Motor neuron (in vitro differentiated cells): ENCODE measurements around the gene CHD5. TPM values are rescaled to one million over a fixed set of nuclear protein-coding genes. Genes with fewer than 3 reads are reported as not detected.

Experiments used
- ATAC-seq, 8 experiments: fragments of 200-7000 bp; cut with Tn5 transposase; replicated peaks in 6 of 8; 2 replicates each; pipeline ENCODE4 v1.8.0; 2021; ENCODE audit warnings: mild to moderate bottlenecking in 8 of 8, moderate library complexity in 8 of 8
- H3K27ac ChIP-seq, 2 donors: fragments of 250-450 bp; sonication (Bioruptor Pico); 2 replicates each; pipeline ENCODE4 v1.9.0; 2021; ENCODE audit warnings: antibody characterized with exemption in 2 of 2, mild to moderate bottlenecking in 2 of 2, moderate library complexity in 1 of 2
- H3K4me1 ChIP-seq, 2 donors: fragments of 250-450 bp; sonication (Bioruptor Pico); replicated peaks in 1 of 2; 2 replicates each; pipeline ENCODE4 v1.6.1; 2021; ENCODE audit warnings: antibody characterized with exemption in 2 of 2, mild to moderate bottlenecking in 2 of 2, moderate library complexity in 1 of 2
- H3K4me3 ChIP-seq, 5 donors: fragments of 250-450 bp; sonication (Bioruptor Pico); 2 replicates each; pipeline ENCODE4 v1.9.0; 2021; ENCODE audit warnings: antibody characterized with exemption in 5 of 5, mild to moderate bottlenecking in 5 of 5, moderate library complexity in 4 of 5
- WGBS, 10 experiments: fragments of 450-650 bp; shearing (Covaris generic); methylation state at CpG; one replicate each; pipeline ENCODE4 v1.0.0; 2022; 5-methylcytosine and 5-hydroxymethylcytosine counted together
- in situ Hi-C, 9 experiments: fragments of 400-800 bp; cut with MboI; loops; one replicate each; pipeline ENCODE4 v1.15.0; 2021; ENCODE audit warnings: low sequenced_read_pairs in 9 of 9, low pct_unique_long_range_greater_than_20kb in 2 of 9; ENCODE audit not compliant: unreplicated experiment in 9 of 9
- total RNA-seq, 8 experiments: library from RNA; unstranded; fragments of 300-600 nt; gene quantifications; 2 replicates each; pipeline versions ENCODE4 v1.2.3 to v1.2.4, GENCODE V29; 2022

Gene CHD5
- total RNA-seq, 8 experiments from 2014 or later = 0.15 to 18.4 (median 0.63) TPM

DNA sequence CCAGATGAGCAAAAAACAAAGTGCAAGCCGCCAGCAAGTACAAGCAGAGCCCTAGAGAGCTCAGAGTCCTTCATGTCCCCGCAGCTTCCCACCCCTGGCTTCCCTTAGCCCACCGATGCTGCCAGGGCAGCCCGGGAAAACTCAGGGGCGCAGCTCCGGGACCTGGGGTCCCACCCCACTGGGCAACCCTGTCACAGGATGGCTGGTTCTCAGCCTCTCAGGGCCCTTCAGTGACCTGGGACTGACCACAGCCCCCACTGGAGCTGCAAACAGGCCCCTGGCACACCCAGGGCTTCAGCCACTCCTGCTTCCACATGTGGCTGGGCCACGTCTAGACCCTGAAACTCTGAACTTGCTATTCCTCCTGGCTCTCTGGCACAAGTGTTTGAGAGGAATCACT lies 49.5 kb downstream of the CHD5 start:
- ATAC-seq = no peak
- in situ Hi-C loops = no loop called here
- H3K27ac ChIP-seq = no peak overlapping the region
- no peak overlapping the region for H3K4me3 ChIP-seq
- 0 to 80% (median 48%) methylated on average over 1 of the region's 7 CpGs; no CpG with 5 or more reads in 6 of the 10 experiments for WGBS, 10 experiments
- H3K4me1 ChIP-seq = peaks cover 5 to 9% of the 10 kb centered on the region in 2 donors

DNA sequence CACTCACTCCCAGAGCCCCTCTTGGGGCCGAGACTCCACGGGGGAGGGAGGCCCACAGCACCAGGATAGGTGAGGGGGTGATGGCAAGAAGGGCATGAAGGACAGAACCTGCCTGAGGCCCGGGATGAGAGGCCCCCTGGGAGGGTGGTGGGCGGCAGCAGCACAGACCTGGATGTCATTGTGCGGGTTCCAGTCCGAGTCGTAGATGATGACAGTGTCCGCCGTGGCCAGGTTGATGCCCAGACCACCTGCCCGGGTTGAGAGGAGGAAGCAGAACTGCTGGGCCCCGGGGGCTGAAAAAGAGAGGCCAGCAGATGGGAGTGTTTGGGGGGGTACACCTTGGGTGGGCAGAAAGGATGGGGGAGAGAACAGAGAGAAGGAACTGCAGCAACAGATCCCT lies 50.1 kb downstream of the CHD5 start:
- no peak overlapping the region for H3K4me3 ChIP-seq
- peaks cover 5 to 9% of the 10 kb centered on the region in 2 donors for H3K4me1 ChIP-seq
- in situ Hi-C loops = no loop called here
- no peak overlapping the region for H3K27ac ChIP-seq
- WGBS, 10 experiments = 73 to 80% methylated on average over 1 to 7 of the region's 11 CpGs; no CpG with 5 or more reads in 8 of the 10 experiments
- no peak for ATAC-seq

DNA sequence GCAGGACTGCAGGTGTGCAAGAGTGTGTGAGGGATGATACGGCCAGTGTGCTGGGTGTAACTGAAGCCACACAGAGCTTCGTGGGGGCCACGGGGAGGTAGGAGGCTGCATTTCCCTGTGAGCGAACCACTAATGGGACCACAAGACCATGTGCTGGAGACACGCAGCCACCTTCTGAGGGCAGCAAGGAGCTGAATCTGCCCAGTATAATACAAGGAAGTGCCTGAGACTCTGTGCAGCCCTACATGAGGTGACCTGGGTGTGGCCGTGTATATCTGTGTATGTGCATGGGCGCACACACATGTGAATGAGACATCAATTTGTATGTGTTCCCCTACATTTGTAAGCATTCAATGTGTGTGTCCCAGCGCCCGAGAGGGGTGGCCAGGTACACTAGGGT lies 50.8 kb downstream of the CHD5 start:
- Histone ChIP-seq H3K27ac (no peak overlapping the region), H3K4me3 (no peak overlapping the region), H3K4me1 (peaks cover 5 to 9% of the 10 kb centered on the region in 2 donors)
- in situ Hi-C loops = no loop called here
- ATAC-seq = peak in 1 of 8 experiments; percentile 10
- WGBS, 10 experiments = 70 to 91% (median 82%) methylated on average over 2 to 7 of the region's 9 CpGs; no CpG with 5 or more reads in 6 of the 10 experiments

DNA sequence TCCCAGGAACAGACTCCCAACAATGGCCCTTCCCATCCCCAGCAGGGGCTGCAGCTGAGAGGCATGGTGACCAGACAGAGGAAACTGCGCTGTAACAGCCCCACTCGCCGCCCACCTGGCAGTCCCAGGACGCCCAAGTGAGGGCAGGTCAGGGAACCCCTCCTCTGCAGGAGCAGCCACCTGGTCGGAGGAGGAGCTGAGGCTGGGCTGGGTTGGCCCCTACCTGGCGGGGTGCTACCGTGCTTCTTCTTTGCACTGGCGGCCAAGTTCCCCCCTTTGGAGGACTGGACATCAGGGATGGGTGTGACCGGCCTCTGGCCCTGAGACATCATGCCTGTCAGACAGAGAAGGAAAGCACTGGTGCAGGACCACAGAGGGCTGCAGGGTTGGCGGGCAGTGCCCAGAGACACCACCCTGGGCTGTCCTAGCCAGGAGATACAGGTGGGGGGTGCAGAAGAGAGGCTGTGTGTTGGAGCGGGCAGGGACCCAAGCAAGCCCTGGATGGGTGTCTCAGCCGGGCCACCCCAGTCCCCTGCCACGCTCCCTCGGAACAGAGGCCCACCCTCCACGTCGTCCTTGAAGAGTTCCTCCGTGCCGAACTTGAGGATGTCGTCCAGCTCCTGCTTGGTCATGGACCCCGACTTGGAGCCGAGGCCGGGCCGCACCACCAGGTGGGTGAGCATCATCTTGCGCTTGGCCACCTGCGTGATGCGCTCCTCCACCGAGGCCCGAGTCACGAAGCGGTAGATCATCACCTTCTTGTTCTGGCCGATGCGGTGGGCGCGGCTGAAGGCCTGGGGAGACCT lies 51.6 kb downstream of the CHD5 start:
- 90 to 100% (median 93%) methylated on average over 2 to 24 of the region's 34 CpGs; no CpG with 5 or more reads in 5 of the 10 experiments for WGBS, 10 experiments
- Histone ChIP-seq H3K4me3 (peak overlapping the region in 1 of 5 donors; percentile 9), H3K4me1 (peaks cover 5 to 9% of the 10 kb centered on the region in 2 donors), H3K27ac (peak overlapping the region in 1 of 2 donors; percentile 17)
- no peak for ATAC-seq
- in situ Hi-C loops = no loop called here

DNA sequence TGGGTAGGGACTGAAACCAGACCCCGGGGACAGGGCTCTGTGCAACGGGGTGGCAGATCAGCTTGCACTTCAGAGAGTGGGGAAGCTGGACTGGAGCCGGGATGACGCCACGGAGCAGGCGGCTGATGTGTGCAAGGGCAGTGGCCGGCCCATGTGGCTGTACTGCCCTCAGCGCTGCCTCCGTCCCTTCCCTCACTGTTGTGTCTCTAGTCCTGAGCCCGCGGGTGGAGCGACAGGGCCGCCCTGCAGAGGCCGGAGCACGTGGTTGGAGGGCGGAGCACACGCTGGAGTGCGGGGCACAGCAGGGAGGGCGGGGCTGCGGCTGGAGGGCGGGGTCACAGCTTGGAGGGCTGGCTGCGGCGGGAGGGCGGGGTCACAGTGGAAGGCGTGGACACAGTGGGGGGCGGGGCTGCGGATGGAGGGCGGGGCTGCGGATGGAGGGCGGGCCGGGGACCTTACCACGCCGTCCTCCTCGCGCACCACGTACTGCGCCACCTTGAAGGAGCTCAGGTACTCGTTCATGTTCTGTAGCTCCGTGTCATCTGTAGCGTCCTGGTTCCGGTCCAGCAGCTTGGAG lies 52.4 kb downstream of the CHD5 start:
- in situ Hi-C loops = no loop called here
- Histone ChIP-seq H3K4me3 (peak overlapping the region in 1 of 5 donors; percentile 9), H3K4me1 (peaks cover 5 to 9% of the 10 kb centered on the region in 2 donors), H3K27ac (peak overlapping the region in 1 of 2 donors; percentile 40)
- 15 to 60% methylated on average over 1 to 8 of the region's 41 CpGs; no CpG with 5 or more reads in 8 of the 10 experiments for WGBS, 10 experiments
- ATAC-seq = peak; percentile 97 to 99 (median 98)

DNA sequence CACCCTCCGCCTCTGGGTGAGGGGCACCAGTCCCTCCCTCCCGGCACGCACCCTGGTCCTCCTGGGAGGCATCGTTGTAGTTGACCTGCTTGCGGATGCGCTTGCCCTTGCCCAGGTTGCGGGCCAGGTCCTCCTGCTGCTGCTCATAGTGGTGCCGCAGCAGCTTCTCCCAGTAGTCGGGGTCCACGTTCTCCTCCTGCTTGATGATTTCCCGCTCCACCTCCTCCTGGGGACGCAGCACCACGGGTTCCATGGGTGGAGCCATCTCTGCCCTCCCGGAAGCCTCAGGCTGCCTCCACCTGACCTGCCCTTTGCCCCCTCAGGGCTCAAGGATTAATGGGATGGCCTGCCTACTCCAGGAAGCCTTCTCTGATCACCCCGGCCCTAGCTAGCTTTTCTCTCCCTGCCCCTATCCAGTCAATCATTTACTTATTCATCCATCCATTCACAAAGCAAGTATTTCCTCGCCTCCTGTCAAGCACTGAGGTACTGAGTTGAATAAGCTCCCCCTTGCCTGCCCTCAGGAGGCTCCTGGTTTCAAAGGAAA lies 53.5 kb downstream of the CHD5 start:
- in situ Hi-C loops = no loop called here
- ATAC-seq = no peak
- no peak overlapping the region for H3K4me3 ChIP-seq
- 40 to 100% (median 91%) methylated on average over 1 to 9 of the region's 16 CpGs; no CpG with 5 or more reads in 4 of the 10 experiments for WGBS, 10 experiments
- peaks cover 5 to 9% of the 10 kb centered on the region in 2 donors for H3K4me1 ChIP-seq
- no peak overlapping the region for H3K27ac ChIP-seq

DNA sequence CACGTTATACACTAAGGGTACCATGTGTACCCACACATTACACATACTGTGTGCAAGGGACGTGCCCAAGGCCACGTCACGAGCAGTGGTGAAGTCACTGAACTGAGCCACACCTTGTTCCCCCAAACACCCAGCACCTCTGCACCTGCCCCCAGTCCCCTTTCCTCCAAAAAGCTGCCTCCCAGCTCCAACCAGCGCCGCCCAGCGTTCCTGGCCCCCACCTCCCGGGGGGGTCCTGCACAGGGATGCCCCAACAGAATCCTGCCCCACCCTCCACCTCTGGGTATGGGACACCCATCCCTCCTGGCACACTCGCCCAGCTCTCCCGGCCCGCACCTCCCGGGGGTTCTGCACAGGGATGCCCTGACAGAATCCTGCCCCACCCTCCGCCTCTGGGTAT lies 54.1 kb downstream of the CHD5 start:
- in situ Hi-C loops = no loop called here
- WGBS, 10 experiments = 67 to 90% (median 89%) methylated on average over 1 to 4 of the region's 13 CpGs; no CpG with 5 or more reads in 7 of the 10 experiments
- peaks cover 5 to 9% of the 10 kb centered on the region in 2 donors for H3K4me1 ChIP-seq
- no peak overlapping the region for H3K27ac ChIP-seq
- ATAC-seq = no peak
- no peak overlapping the region for H3K4me3 ChIP-seq

DNA sequence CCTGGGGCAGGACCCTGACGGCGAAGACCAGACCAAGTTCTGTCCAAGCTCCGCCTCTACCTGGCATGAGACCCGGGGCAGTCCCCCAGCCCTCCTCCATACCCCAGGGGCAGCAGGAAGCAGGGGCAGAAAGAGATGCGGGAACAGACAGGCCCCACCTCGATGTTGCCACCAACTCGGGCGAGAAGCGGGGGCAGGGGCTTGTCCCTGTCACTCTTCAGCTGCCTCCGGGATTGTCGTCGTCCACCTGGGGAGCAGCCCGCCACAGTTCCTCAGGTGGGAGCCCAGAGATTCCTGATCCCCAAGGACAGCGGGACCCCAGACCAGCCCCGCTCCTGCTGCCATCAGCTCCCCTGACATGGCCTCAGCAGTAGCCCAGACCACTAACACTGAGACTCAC lies 54.8 kb downstream of the CHD5 start:
- no peak for ATAC-seq
- H3K4me1 ChIP-seq = peaks cover 5 to 9% of the 10 kb centered on the region in 2 donors
- in situ Hi-C loops = no loop called here
- WGBS, 10 experiments = 60 to 90% (median 69%) methylated on average over 1 to 5 of the region's 15 CpGs; no CpG with 5 or more reads in 7 of the 10 experiments
- H3K27ac ChIP-seq = no peak overlapping the region
- H3K4me3 ChIP-seq = no peak overlapping the region

DNA sequence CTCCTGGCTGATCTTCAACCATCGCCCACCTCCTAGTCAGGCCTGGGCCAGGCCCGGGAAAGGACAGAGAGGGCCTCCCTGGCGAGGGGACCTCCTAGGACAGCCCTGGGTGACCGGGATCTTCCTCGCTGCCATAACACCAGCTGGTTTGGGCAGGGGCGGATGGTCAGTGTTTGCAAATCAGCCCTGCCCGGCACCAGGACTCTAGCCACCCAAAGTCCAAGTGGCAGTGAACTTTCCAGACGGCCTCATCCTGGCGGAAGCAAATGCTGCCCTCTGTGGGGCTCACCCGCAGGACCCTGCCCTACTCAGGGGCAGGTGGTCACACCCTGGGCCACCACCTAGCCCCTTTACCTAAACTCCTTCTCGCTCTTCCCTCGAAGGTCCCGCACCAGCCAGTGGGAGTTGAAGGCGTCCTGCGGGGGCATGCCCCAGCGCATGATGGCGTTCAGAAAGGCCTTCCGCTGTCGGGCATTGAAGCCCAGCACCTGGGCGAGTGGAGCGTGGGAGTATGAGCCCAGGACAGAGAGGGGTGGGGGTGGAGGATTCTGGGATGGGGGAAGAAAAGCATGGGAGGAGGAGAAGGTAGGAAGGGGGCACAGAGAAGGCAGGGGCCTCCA lies 55.3 kb downstream of the CHD5 start:
- H3K4me3 ChIP-seq = no peak overlapping the region
- in situ Hi-C loops = no loop called here
- 65 to 95% (median 93%) methylated on average over 4 to 10 of the region's 21 CpGs; no CpG with 5 or more reads in 7 of the 10 experiments for WGBS, 10 experiments
- no peak for ATAC-seq
- H3K27ac ChIP-seq = no peak overlapping the region
- peaks cover 5 to 9% of the 10 kb centered on the region in 2 donors for H3K4me1 ChIP-seq

DNA sequence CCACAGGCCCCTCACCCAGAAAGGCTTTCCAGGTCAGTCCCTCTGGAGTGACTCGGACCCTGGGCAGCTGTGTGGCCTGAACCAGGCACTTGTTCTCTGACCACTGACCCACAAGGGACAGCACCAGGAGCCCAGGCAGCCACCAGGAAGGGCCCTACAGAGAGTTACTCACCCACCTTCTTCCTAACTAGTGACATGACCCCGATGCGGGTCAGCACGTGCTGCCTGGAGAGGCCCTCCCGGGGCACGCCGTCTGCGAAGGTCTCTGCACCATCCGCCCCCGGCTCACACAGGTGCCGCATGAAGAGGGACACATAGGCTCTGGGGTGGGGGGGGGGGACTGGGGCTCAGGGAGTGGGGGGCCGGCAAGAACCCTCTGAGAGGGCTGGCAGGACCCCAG lies 55.8 kb downstream of the CHD5 start:
- 100% methylated on average over 3 of the region's 12 CpGs; no CpG with 5 or more reads in 9 of the 10 experiments for WGBS, 10 experiments
- H3K4me1 ChIP-seq = peaks cover 5 to 9% of the 10 kb centered on the region in 2 donors
- no peak overlapping the region for H3K27ac ChIP-seq
- in situ Hi-C loops = no loop called here
- no peak overlapping the region for H3K4me3 ChIP-seq
- ATAC-seq = no peak

DNA sequence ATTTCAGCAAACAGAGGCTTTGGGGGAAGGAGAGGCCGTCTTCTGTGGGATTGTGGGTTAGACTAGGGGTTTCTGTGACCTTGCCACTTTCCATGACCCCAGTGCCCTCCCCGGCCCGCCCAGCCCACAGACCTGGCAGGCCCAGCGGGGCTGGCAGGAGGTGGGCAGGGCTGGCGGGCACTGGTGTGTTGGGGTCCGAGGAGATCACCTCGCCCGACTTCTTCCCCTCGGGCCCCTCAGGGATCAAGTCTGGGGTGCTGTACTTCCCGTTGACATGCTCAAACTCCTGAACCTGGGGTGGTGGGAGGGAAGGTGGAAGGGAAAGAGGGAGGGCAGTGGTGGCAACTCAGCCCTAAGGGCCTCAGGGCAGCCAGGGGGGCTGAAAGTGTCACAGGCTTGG lies 56.3 kb downstream of the CHD5 start:
- Histone ChIP-seq H3K4me3 (no peak overlapping the region), H3K27ac (no peak overlapping the region), H3K4me1 (peaks cover 5 to 9% of the 10 kb centered on the region in 2 donors)
- WGBS, 10 experiments = 81 to 100% methylated on average over 1 to 6 of the region's 10 CpGs; no CpG with 5 or more reads in 8 of the 10 experiments
- in situ Hi-C loops = no loop called here
- no peak for ATAC-seq

DNA sequence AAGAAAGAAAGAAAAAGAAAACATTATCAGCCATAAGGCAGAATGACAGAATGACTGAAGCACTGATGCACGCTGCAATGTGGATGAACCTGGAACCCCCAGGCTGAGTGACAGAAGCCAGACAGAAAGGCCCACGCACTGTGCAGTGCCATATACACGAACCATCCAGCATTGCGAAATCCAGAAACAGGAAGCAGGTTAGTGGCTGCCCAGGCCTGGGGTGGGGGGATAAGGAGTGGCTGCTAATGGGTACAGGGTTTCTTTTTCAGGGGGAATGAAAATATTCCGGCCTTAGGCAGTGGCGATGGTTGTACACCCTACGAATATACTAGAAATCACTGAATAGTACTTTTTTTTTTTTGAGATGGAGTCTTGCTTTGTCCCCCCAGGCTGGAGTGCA lies 57.0 kb downstream of the CHD5 start:
- no peak for ATAC-seq
- in situ Hi-C loops = no loop called here
- peaks cover 5 to 7% of the 10 kb centered on the region in 2 donors for H3K4me1 ChIP-seq
- H3K27ac ChIP-seq = no peak overlapping the region
- H3K4me3 ChIP-seq = no peak overlapping the region
- 57 to 97% (median 86%) methylated on average over 1 to 7 of the region's 7 CpGs; no CpG with 5 or more reads in 3 of the 10 experiments for WGBS, 10 experiments
